NCI-H1048 (cell line): Measurements from ENCODE around the gene LRP6.
"Not testable (repeated sequence)": the region's sequence is repeated elsewhere in the genome, so short reads cannot be mapped to it uniquely, and the experiment has no call there.

Experiments used
- DNase-seq: peaks from one replicate; lab custom pipeline; 2025; lab: John Stamatoyannopoulos, UW

The LRP6 gene

GRCh38 chr12:12121061-12121460, 145.8 kb downstream of the LRP6 start:
- no peak for DNase-seq

- DNase-seq = no peak
Measured at GRCh38 chr12:12116677-12117076, 150.2 kb downstream of the LRP6 start.

GRCh38 chr12:12115514-12115913, 151.3 kb downstream of the LRP6 start:
- DNase-seq = no peak

- DNase-seq = not testable (repeated sequence)
Measured at GRCh38 chr12:12110923-12111555, 155.8 kb downstream of the LRP6 start.

- DNase-seq = no peak
Measured at GRCh38 chr12:12108441-12109058, 158.3 kb downstream of the LRP6 start.

GRCh38 chr12:12107678-12108077, 159.2 kb downstream of the LRP6 start:
- DNase-seq = no peak

GRCh38 chr12:12099102-12099501, 167.7 kb downstream of the LRP6 start:
- DNase-seq = no peak

GRCh38 chr12:12098691-12099015, 168.2 kb downstream of the LRP6 start:
- DNase-seq = no peak

GRCh38 chr12:12097891-12098690, 168.8 kb downstream of the LRP6 start:
- no peak for DNase-seq

- no peak for DNase-seq
Measured at GRCh38 chr12:12095021-12095420, 171.8 kb downstream of the LRP6 start.

GRCh38 chr12:12094481-12094880, 172.4 kb downstream of the LRP6 start:
- no peak for DNase-seq

GRCh38 chr12:12091977-12092663, 174.7 kb downstream of the LRP6 start:
- DNase-seq = no peak

GRCh38 chr12:12091071-12091470, 175.8 kb downstream of the LRP6 start:
- DNase-seq = no peak

- no peak for DNase-seq
Measured at GRCh38 chr12:12088761-12089160, 178.1 kb downstream of the LRP6 start.

- DNase-seq = no peak
Measured at GRCh38 chr12:12088147-12088546, 178.7 kb downstream of the LRP6 start.

GRCh38 chr12:12087693-12088034, 179.2 kb downstream of the LRP6 start:
- DNase-seq = no peak

GRCh38 chr12:12086973-12087692, 179.7 kb downstream of the LRP6 start:
- peak; percentile 44 for DNase-seq

- peak; percentile 39 for DNase-seq
Measured at GRCh38 chr12:12086362-12086761, 180.5 kb downstream of the LRP6 start.

- DNase-seq = no peak
Measured at GRCh38 chr12:12083688-12084087, 183.2 kb downstream of the LRP6 start.

GRCh38 chr12:12081836-12082497, 184.9 kb downstream of the LRP6 start:
- DNase-seq = no peak

GRCh38 chr12:12079291-12079690, 187.6 kb downstream of the LRP6 start:
- DNase-seq = no peak
